Memory B cell (primary cell): Measurements from ENCODE around the gene MYLK.

ENCODE experiments used
- ATAC-seq: fragments of 150-1000 bp; cut with Tn5 transposase; 2 replicates; pipeline ENCODE4 v1.10.0; 2021; ENCODE audit warnings: low read depth, mild to moderate bottlenecking, moderate library complexity
- DNase-seq, 2 donors: peaks; one replicate each; pipeline ENCODE4 v3.0.0; 2022; ENCODE audit warnings: low spot score in 2 of 2
- H3K27ac Mint-ChIP-seq: one replicate; pipeline ENCODE4 v1.8.0; 2022; ENCODE audit warnings: mild to moderate bottlenecking, moderate library complexity, mixed read lengths
- H3K27me3 Mint-ChIP-seq: one replicate; pipeline ENCODE4 v1.8.0; 2022; ENCODE audit warnings: mixed read lengths
- H3K36me3 Mint-ChIP-seq: one replicate; pipeline ENCODE4 v1.8.0; 2022; ENCODE audit warnings: mild to moderate bottlenecking, mixed read lengths
- H3K4me1 Mint-ChIP-seq: one replicate; pipeline ENCODE4 v1.8.0; 2022; ENCODE audit warnings: mixed read lengths
- H3K4me3 Mint-ChIP-seq: one replicate; pipeline ENCODE4 v1.8.0; 2022; ENCODE audit warnings: mild to moderate bottlenecking, moderate library complexity, mixed read lengths
- H3K9me3 Mint-ChIP-seq: one replicate; pipeline ENCODE4 v1.8.0; 2022; ENCODE audit warnings: mixed read lengths

MYLK gene

DNA sequence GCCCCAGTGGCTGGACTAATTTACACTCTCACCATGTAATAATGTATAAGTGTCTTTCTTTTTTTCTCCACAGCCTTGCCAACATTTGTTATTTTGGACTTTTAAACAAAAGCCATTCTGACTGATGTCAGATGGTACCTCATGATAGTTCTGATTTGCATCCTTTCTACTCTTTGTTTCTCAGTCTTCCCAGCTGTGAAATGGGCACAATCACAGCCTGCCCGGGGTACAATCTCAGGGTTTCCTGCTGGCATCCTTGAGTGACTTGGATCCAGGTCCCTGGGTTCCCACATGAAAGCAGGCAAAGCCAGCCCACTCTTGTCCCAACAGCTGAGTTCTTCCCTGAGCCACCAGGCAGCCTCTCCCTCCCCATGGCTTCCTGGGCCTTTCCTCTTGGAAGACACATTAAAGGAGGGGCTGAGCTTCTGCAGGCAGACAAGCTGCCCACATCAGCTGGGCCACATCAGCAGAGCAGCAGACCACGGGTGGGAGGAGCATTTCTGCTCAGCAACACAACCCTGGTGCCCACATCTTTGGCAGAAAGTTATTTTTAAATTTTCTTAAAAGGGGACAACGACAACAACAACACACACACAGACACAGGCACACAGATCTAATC lies 82.0 kb downstream of the MYLK start:
- no peak overlapping the region for H3K27ac Mint-ChIP-seq
- H3K9me3 Mint-ChIP-seq = no peaks in the 10 kb centered on the region
- H3K4me3 Mint-ChIP-seq = no peak overlapping the region
- ATAC-seq (no peak), DNase-seq (no peak)
- H3K27me3 Mint-ChIP-seq = peaks cover 3% of the 10 kb centered on the region
- no peaks in the 10 kb centered on the region for H3K36me3 Mint-ChIP-seq
- no peaks in the 10 kb centered on the region for H3K4me1 Mint-ChIP-seq

DNA sequence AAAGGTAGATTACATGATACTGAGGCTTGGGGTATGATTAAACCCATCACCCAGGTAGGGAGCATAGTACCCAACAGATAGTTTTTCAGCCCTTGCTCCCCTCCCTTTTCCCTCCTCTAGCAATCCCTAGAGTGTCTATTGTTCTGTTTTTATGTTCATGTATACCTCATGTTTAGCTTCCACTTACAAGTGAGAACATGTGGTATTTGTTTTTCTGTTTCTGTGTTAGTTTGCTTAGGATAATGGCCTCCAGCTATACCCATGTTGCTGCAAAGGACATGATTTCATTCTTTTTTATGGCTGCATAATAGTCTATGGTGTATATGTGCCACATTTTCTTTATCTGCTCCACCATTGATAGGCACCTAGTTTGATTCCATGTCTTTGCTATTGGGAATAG lies 82.7 kb downstream of the MYLK start:
- no peak overlapping the region for H3K27ac Mint-ChIP-seq
- no peak overlapping the region for H3K4me3 Mint-ChIP-seq
- no peaks in the 10 kb centered on the region for H3K4me1 Mint-ChIP-seq
- H3K36me3 Mint-ChIP-seq = no peaks in the 10 kb centered on the region
- no peak for DNase-seq
- no peak for ATAC-seq
- H3K27me3 Mint-ChIP-seq = peaks cover 3% of the 10 kb centered on the region
- H3K9me3 Mint-ChIP-seq = no peaks in the 10 kb centered on the region

DNA sequence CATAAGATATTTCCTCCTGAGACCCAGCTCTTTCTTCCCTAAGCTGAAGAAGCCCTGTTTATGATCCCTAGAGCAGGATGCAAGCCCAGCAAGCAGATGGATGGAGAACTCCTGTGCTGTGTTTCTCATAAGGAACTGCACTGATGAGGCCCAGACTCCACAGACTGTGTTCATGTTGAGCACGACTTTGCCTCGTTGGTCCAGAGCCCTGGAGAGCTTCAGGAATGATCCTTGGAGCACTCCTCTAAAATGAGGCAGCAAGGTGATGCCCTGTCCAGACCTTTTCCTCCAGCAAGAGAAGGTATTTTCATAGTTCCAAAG lies 83.8 kb downstream of the MYLK start:
- DNase-seq (no peak), ATAC-seq (no peak)
- H3K27me3 Mint-ChIP-seq = peaks cover 5% of the 10 kb centered on the region
- no peaks in the 10 kb centered on the region for H3K9me3 Mint-ChIP-seq
- H3K27ac Mint-ChIP-seq = no peak overlapping the region
- H3K4me1 Mint-ChIP-seq = no peaks in the 10 kb centered on the region
- H3K4me3 Mint-ChIP-seq = no peak overlapping the region
- H3K36me3 Mint-ChIP-seq = no peaks in the 10 kb centered on the region

DNA sequence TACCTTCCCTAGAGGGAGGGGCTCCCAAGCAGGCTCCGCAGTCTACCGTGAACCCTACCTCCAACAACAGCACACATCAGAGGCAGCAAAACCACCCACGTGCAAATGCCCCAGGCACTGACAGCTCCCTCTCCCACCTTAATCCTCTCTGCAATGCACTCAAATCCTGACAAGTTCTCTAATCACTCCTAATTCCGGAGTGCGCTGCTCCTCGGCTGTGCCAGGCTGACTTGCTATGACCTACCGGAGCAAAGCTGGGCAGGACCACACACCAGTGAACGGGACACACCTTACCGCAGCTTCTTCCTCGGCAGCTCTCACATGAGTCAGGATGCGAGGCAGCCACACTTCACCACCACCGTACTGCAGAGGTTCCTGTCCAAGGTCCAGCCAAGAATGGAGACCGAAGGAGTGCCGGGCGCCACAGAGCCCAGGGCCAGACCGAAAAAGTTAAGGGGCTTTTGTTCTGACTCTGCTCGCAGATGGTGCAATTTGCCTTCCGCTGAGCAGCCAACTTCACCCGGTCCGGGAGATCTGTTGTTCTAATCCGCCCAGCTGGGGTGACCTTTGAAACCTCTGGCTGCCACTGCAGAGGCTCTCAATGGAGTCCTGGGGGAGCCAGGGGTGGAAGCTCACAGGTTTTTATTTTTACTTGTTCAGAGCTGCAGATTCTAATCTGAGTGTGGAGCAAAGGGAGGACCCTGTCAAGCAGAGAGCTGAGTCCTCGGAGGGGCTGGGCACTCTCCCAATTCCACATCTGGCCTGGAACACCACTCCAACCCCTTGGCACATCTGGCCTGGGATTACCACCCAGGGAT lies 84.4 kb downstream of the MYLK start:
- DNase-seq (no peak), ATAC-seq (no peak)
- Mint-ChIP-seq H3K4me3 (no peak overlapping the region), H3K27me3 (peaks cover 5% of the 10 kb centered on the region), H3K4me1 (no peaks in the 10 kb centered on the region), H3K9me3 (no peaks in the 10 kb centered on the region), H3K36me3 (no peaks in the 10 kb centered on the region), H3K27ac (no peak overlapping the region)

DNA sequence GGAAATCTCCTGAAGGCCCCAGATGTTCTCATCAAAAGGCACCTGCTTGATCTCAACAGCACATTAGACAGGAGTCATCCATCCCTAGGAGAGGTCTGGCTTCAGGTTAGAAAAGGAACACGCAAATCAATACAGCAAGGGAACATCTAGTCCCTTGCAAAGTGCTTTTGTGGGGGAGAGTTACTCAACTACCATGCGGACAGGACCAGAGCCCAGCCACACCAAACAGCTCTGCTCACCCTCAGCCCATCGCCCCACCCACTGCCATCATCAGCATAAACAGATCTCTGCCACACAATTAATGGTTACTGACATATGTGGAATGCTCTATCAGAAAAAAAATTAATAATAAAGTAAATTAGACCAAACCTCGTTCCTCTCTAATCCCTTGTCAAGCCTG lies 85.6 kb downstream of the MYLK start:
- Mint-ChIP-seq H3K4me1 (no peaks in the 10 kb centered on the region), H3K4me3 (no peak overlapping the region), H3K9me3 (no peaks in the 10 kb centered on the region), H3K27ac (no peak overlapping the region), H3K36me3 (no peaks in the 10 kb centered on the region), H3K27me3 (peaks cover 3% of the 10 kb centered on the region)
- no peak for ATAC-seq
- no peak for DNase-seq

DNA sequence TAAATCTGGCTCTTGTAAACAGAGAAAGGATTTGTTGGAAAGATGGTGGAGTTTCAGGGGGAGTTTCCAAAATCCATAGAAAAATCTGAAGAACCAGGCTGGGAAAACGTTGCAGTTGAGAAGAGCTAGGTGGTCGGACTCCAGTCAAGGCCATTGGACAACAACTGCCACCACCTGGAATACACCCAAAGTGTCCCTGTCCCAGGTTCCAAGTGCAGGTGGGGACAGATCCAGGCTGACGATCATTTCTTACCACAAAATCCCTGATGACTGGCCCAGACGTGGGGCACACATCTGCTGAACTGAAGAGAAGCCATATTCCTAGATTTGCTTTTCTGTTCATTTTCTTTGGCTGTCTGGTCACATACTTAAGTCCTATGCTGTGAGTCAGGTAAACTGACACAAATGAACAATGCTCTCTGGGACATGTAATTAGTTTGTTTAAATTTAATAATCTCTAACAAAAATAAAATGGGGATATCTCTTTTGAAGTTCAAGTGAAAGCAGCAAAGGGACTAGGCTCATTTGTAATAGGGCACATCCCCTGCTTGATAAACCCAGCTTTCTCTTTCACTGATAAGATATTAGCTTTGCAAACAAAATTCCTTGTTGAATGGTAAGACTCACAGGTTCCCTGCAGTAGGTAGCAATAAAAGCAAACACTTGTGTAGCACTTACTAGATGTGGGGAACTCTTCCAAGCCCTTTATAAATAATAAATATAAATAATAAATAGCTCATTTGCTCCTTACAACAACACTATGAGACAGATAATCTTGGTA lies 88.5 kb downstream of the MYLK start:
- Mint-ChIP-seq H3K4me1 (no peaks in the 10 kb centered on the region), H3K27ac (no peak overlapping the region), H3K4me3 (no peak overlapping the region), H3K9me3 (no peaks in the 10 kb centered on the region), H3K27me3 (peaks cover 5% of the 10 kb centered on the region), H3K36me3 (no peaks in the 10 kb centered on the region)
- no peak for DNase-seq
- no peak for ATAC-seq

DNA sequence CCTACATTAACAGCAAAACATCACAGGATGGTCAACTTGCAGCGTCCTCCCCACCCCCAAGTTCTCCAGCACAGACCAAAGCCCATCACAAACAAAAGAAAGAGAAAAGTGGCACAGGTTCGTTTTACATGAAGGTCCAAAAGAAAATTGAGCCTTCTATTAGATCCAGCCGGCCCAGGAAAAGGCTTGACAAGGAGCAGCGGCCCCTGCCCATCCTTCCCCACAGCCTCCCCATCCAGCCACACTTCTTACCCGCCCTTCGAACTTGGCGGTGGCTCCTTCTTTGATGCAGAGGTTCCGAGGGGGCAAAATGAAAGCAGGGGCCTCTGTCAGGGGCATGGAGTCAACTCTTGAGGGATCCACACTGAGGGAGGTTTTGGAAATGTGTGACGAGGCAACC lies 90.7 kb downstream of the MYLK start:
- no peak for DNase-seq
- Mint-ChIP-seq H3K27me3 (peaks cover 6% of the 10 kb centered on the region), H3K27ac (no peak overlapping the region), H3K36me3 (no peaks in the 10 kb centered on the region), H3K4me3 (no peak overlapping the region), H3K9me3 (no peaks in the 10 kb centered on the region), H3K4me1 (no peaks in the 10 kb centered on the region)
- no peak for ATAC-seq

DNA sequence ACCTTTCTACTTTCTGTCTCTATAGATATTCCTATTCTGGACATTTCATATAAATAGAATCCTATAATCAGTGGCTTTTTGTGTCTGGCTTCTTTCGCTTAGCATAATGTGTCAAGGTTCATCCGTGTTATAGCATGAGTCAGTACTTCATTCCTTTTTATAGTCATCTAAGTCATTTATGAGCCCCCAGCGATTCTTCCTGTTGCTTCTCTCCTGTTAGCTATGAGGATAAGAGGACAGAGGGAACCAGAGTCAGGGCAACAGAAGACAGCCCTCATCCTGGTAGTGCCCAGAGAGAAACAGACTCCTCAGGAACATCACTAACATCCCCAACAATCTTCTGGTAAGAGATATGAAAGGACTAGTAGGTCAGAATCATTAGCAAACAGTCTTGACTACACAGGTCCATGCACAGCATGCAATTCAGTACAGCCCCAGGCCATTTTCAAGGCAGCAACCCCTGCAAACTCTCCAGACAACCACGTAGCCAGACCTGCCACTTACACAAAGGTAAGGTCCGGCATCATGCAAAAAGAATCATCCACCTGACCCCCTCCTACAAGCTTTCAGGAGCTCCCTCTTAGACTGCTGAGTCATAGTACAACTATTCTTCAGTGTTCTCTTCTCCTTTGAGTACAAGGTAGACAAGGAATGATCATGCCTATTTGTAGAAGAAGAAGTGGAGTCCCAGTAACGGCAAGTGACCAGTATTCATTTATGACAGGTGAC lies 91.5 kb downstream of the MYLK start:
- Mint-ChIP-seq H3K27ac (no peak overlapping the region), H3K4me3 (no peak overlapping the region), H3K36me3 (no peaks in the 10 kb centered on the region), H3K27me3 (peaks cover 6% of the 10 kb centered on the region), H3K4me1 (no peaks in the 10 kb centered on the region), H3K9me3 (no peaks in the 10 kb centered on the region)
- no peak for DNase-seq
- ATAC-seq = no peak

DNA sequence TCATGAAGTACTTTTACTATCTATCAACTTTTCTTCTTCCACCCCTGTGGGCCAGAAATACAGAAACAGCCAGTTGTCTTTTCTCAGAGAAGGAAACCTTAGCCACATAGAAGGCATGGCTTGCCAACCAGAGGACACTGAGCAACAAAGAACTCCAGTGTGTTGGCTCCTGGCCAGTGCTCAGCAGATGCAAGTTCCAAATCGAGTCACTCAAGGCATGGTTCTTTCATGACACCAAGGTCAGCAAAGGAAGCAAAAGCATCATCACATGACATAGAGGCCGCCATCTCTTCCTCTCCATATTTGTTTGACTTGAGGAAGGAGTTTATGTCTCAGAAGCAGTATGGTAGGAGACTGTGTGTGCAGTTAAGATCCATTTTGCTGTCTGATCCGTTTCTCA lies 92.2 kb downstream of the MYLK start:
- no peaks in the 10 kb centered on the region for H3K9me3 Mint-ChIP-seq
- DNase-seq = no peak
- no peaks in the 10 kb centered on the region for H3K4me1 Mint-ChIP-seq
- H3K36me3 Mint-ChIP-seq = no peaks in the 10 kb centered on the region
- H3K27me3 Mint-ChIP-seq = peaks cover 6% of the 10 kb centered on the region
- no peak overlapping the region for H3K27ac Mint-ChIP-seq
- H3K4me3 Mint-ChIP-seq = no peak overlapping the region
- no peak for ATAC-seq

DNA sequence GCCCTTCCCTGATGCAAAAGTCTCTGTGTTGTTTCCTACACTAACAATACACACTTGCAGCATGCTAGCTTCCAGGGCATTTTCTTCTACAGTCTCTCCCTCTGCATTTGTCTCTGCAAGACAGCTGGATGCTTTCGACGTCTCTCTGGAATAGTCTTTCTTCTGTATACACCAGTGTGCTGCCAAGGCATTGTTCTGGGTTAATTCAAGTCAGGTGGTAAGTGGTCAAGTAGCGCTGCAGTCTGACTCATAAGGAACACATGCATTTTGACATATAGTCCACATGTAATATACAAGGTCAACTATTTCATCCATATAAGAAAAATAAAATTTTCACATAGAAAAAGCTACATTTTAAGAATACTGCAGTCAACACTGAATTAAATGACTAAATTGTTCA lies 92.7 kb downstream of the MYLK start:
- Mint-ChIP-seq H3K27ac (no peak overlapping the region), H3K36me3 (no peaks in the 10 kb centered on the region), H3K4me3 (no peak overlapping the region), H3K27me3 (peaks cover 6% of the 10 kb centered on the region), H3K9me3 (no peaks in the 10 kb centered on the region), H3K4me1 (no peaks in the 10 kb centered on the region)
- no peak for DNase-seq
- ATAC-seq = no peak

DNA sequence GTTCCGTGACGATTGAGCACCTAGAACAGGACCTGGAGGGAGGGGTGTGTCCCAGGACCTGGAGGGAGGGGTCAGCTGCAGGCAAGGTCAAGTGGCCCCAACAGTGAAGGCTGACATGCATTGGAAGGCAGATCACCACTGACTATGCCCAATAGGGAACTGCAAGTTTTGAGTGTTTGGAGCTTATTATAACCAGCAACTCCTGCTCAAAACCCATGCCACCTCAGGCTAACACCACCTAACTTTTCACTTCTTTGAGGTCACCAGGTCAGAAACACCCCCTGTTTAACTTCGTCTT lies 93.1 kb downstream of the MYLK start:
- no peak for ATAC-seq

DNA sequence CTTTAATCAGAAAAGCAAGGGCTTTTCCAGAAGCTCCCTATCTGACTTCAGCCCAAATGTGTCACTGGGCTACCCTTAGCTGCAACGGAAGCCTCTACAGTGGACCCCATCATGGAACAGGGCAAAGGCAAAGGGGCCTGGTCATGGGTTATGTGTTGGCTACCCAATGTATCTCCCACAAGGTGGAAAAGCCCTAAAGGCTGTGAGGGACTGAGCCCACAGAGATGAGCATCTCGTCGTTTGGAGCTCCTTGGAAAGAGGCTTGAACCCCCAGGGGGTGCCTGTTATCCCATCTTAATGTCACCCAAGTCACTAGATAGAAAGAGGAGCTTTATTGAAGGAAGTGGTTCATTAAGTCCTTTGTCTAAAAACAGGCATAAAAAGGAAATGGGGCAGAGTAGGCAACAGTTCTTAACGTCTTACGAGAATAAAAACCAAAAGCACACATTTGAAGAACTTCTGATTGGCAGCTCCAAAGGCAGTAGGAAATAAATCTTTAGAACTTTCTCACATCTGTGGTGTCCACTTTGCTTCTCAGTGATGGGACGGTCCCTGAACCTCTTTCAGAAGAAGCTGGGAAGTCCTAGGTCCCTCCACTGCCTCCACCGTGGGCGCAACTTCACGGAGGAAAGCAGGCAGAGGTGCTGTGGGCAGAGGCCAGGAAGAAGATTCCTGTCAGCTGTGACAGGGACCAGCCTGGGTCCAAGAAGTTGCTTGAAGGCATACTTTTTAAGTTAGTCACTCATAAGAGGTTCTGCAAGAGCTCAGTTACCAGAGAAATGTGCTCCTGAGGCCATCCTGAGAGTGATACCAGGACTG lies 93.7 kb downstream of the MYLK start:
- peaks cover 4% of the 10 kb centered on the region for H3K27me3 Mint-ChIP-seq

More for the DNA sequence above, 93.1 kb downstream of the MYLK start:
- Mint-ChIP-seq H3K27me3 (peaks cover 4% of the 10 kb centered on the region), H3K9me3 (no peaks in the 10 kb centered on the region), H3K4me3 (no peak overlapping the region), H3K4me1 (no peaks in the 10 kb centered on the region), H3K36me3 (no peaks in the 10 kb centered on the region), H3K27ac (no peak overlapping the region)
- no peak for DNase-seq

DNA sequence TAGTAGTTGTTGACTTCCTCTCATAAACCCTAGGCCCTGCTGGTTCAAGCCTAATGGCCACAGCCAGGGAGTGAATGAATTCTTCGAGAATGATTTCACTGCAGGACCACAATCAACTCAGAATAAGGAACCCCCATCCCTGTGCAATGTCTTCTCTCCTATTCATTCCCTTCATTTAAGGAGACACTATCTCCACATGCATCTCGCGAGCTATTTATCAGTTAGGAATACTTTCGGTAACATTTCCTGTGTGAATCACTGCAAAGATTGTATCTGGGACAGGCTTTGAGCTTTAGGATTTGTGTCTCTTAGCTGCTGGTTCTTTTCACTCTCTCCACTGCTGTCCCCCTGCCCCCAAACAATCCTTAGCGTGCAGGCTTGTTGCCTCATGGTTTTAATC lies 94.4 kb downstream of the MYLK start:
- Mint-ChIP-seq H3K4me1 (no peaks in the 10 kb centered on the region), H3K9me3 (no peaks in the 10 kb centered on the region), H3K27ac (no peak overlapping the region), H3K36me3 (no peaks in the 10 kb centered on the region), H3K27me3 (peaks cover 6% of the 10 kb centered on the region), H3K4me3 (no peak overlapping the region)
- DNase-seq (no peak), ATAC-seq (no peak)

More for the DNA sequence above, 93.7 kb downstream of the MYLK start:
- Mint-ChIP-seq H3K4me3 (no peak overlapping the region), H3K9me3 (no peaks in the 10 kb centered on the region), H3K27ac (no peak overlapping the region), H3K4me1 (no peaks in the 10 kb centered on the region), H3K36me3 (no peaks in the 10 kb centered on the region)
- ATAC-seq = no peak
- DNase-seq = no peak
